GM19043 (cell line): ENCODE data around the gene ORM2.
"Not testable (repeated sequence)": the region's sequence is repeated elsewhere in the genome, so short reads cannot be mapped to it uniquely, and the experiment has no call there.

ENCODE experiments used
- ATAC-seq: cut with Tn5 transposase; IDR thresholded peaks from one replicate; pipeline ENCODE4 v1.9.1; 2021; ENCODE audit warnings: low read depth; ENCODE audit not compliant: unreplicated experiment

ORM2 gene

DNA sequence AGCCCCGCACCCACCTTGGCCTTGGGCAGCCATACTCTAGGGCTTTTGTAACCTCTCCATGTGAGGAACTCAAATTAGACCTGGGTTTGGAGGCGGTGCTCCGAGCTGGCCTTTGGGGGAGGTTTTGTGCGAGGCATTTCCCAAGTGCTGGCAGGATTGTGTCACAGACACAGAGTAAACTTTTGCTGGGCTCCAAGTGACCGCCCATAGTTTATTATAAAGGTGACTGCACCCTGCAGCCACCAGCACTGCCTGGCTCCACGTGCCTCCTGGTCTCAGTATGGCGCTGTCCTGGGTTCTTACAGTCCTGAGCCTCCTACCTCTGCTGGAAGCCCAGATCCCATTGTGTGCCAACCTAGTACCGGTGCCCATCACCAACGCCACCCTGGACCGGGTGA is at the start of gene ORM2:
TSS of gene ORM2 (plus strand) at position 245 of the 398 bp plus-strand sequence. CDS start at position 281, 36 bp downstream.
- not testable (repeated sequence) for ATAC-seq

- ATAC-seq, result no peak
Observed at GRCh38 chr9:114280636-114281472, 48.8 kb upstream of the ORM2 start.

DNA sequence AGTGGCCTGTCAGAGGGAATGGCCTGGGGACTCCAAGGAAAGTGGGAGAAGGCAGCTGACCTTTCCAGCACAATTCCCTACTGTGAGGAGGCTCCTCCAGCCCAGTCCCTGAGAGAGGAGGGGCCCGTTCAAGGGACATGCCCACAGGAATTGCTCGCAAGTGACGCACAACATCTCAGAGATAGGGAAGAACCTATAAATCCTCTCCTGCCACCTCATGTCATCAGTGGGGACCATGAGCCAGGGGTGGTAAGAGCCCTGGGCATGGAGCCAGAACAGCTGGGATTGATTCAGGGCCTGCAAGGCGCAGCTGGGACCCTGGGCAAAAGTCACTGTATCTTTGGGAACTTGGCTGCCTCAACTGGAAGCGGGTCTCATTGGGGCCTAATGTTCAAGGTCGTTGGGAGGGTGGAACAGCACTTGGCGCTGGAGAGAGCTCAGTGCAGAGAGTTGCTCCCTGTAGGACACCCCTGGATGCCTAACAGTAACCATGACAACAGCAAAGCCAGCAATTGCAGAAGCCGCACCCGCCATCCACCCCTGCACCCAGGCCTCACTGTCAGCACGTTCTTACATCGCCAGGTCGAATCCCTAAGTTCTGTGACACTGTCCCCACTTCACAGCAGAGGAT is 48.1 kb upstream of the ORM2 start:
- ATAC-seq, result no peak

- ATAC-seq, result no peak
Observed at GRCh38 chr9:114282104-114282485, 47.6 kb upstream of the ORM2 start.

DNA sequence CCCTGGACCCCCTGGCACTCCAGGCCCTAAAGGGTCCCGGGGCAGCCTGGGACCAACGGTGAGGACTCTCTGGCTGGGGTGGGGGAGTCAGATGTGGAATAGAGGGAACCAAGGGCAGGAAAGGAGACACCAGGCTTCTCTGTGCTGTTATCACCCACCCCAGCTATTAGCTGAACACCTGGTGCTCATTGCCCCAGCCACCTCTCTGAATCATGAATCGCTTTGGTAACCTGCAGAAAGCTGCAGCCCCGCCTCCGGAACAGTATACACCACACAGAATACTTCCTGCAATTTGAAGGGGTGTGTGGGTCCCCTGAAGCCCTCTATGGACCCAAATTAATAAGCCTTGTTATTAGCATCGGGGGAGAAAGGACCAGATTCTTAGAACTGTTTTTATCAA is 47.2 kb upstream of the ORM2 start:
- no peak for ATAC-seq

DNA sequence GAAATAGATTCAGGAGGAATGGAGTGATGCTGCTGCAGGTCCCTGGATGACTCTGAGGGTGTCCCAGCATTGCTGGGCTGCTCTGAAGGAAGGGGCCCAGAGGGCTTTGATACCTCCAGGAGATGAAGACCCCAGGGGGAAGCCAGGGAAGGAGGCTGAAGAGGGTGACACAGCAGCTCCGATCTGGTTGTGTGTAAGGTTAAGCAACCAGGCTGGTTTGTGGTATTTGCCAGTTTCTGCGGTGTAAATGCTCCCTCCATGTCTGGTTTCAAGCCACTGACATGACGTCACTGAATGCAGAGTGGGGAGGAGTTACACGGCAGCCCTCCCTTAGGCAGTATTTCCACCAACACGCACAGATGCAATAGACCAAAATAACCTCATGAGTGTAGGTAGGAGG is 46.7 kb upstream of the ORM2 start:
- ATAC-seq, result no peak

DNA sequence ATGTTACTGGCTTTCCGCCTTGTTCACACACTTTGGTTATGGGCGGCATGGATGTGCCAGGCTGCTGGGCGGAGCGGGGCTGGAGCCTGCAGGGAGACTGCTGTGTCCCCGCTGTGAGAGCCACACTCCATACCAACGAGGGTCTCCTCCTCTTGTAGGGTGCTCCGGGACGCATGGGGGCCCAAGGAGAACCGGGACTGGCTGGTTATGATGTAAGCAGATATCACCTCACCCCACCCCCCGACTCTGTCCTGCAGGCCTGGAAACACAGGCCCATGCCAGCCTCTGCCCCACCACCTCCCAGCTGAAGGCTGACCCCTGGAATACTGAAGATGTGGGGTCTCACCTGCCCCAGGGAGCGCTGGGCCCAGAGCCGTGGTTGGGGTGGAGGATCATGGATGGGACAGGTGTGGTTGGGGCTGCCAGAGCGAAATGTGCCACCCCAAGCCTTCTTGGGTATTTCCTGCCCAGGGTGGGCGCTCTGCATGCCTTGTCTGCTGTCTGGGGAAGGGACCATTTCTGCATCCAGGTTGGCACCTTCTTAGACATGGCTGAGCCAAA is 46.0 kb upstream of the ORM2 start:
- ATAC-seq, result no peak

GRCh38 chr9:114284316-114285060 is 45.2 kb upstream of the ORM2 start:
- no peak for ATAC-seq

DNA sequence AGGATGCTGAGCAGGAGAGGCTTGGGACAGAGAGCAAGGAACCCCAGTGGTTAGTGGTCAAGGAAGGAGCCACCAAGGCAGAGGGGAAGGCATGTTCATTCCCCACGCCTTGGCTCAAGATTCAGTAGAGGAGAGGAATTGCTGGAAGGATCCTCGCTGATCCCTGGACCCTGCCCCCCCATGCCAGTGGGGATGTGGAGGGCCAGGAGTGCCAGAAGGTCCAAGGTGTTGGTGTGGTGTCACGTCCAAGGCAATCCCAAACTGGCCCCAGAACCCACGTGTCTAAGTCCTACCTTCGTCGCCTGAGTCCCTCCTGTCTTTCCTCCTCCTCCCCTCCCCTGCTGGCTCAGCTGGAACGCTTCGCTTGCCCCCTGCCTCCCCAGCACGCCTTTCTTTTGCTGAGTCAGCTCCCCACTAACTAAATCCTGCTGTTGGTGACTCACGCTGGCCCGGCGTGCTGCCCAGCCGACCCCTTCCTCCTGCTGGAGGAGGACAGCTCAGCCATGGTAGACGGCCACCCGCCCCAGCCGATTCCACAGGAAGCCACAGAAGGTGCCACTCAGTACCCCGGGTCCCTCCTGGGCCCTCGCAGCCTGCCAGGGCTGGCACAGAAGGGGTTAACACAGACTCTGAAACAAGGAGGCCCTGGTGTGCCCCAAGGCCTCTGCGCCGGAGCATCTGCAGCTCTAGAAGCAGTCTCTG is 44.4 kb upstream of the ORM2 start:
- no peak for ATAC-seq

- no peak for ATAC-seq
Observed at GRCh38 chr9:114286146-114286679, 43.5 kb upstream of the ORM2 start.

- ATAC-seq, result no peak
Observed at GRCh38 chr9:114287001-114287762, 42.5 kb upstream of the ORM2 start.

DNA sequence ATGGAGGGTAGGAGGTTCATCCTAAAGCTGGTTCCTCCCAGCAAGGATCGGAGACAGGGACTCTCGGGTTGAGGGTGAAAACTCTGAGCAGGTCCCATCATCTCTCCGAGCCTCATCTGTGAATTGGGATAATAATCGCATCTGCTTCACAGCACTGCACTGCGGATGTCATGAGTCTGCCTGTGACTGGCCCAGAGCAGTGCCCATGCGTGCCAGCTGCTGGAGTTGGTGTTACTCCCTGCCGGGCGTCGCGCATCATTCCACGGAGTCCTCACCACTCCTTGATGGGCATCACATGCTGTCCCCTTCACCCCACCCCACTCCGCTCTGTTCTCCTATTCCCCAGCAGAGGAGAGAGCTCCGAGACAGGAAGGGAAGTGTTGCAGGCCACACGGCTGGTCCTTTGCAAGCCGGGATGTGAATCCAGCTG is 41.9 kb upstream of the ORM2 start:
- ATAC-seq, result no peak

DNA sequence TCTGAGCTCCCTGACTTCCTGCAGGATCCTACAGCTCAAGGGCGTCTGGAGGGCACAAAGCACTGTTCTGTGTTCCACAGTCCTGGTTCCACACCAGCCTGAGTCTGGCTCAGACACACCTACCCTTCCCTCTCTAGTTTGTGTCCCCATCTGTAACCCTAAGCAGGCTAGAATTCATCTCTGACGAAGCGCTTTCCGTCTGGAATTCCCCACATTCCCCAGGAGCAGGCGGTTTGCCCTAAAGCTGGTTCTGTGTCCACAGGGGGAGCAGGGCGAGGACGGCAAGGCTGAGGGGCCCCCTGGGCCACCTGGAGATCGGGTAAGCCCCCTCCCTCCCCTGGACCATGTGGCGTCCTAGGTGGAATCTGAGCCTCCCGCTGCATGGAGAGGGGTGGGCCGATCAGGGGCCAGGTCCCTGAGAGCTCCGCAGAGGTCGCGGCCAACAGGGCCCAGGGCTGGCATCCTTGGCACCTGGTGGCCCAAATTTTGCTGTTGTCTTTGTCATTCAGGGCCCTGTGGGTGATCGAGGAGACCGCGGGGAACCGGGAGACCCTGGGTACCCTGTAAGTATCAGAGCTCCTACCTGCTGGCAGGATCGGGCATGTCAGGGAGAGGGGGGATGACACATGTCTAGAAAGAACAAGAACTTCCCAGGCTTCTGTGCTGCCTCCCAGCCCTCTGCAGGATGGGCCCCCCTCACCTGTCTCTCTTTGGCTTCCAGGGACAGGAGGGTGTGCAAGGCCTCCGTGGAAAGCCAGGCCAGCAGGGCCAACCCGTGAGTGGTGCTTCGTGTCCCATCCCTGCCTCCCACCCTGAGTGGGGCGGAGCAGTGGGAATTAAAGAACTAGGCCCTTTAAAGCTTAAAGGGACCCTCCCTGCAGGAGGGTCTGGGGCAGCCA is 41.2 kb upstream of the ORM2 start:
- no peak for ATAC-seq

DNA sequence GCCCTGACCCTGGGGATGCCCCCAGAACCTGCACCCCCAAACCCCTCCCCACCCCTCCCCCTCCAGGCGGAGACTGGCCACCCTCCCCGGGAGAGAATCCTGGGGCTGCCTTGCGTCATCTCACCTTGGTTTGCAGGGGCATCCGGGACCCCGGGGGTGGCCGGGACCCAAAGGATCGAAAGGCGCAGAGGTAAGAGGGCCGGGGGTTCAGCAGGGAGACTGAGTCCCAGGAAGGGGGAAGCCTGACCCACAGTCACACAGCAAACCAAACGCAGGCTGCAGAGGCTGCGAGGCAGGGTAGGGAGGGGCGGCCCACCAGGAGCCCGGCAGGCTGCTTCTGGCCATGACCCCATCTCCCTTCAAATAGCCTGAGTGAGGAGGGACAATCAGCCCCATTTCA is 40.6 kb upstream of the ORM2 start:
- ATAC-seq, result no peak

DNA sequence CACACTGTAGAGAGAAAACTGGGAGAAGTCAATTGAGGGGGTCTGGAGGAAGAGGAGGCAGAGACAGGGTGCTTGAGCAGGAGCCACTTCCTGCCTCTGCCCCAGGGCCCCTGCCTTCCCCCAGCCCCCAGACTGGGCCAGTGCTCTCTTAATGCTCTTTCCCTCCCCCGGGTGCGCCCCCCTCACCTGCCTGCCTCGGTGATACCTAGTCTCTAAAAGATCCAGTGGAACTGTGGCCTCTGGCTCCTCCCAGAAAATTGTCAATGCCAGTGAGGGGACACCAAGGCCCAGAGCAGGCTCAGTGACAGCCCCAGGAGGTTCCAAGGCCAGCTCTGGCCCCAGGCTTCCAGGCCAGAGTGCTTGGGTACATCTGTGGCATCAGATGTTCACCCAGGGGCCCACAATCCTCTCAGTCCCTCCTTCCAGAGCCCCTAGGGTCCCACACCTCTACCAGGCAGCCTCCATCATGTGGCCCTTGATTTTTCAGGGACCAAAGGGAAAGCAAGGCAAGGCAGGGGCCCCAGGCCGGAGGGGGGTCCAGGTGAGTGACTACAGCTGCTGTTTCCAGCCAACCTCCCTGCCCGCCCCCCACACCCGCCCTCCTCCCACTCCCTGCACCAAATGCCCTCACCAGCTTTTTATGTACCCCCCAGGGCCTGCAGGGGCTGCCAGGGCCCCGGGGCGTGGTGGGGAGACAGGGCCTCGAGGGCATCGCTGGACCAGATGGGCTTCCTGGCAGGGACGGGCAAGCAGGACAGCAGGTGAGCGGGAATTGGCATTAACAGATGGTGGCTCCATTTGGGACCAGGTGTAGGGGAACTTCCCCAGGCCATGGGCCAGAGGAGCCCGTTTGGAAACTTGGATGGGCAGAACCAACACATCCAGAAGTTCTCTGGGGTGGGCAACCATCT is 39.8 kb upstream of the ORM2 start:
- no peak for ATAC-seq

DNA sequence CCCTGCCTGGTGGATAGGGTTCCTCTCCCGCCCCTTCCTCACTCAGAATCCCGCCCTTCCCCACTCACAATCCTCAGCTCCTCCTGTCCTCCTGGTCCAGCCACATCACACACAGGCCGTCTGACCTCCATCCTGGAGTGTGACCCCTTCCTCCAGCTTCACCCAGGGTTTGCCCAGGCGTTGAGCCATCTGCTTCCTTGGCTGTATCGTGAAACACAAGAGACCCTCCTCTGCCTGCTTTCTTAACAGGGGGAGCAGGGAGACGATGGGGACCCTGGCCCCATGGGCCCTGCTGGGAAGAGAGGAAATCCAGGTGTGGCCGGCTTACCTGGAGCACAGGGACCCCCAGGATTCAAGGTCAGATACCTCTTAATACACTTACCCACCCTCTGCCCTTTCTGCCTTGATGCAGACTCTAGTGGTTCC is 39.1 kb upstream of the ORM2 start:
- no peak for ATAC-seq

DNA sequence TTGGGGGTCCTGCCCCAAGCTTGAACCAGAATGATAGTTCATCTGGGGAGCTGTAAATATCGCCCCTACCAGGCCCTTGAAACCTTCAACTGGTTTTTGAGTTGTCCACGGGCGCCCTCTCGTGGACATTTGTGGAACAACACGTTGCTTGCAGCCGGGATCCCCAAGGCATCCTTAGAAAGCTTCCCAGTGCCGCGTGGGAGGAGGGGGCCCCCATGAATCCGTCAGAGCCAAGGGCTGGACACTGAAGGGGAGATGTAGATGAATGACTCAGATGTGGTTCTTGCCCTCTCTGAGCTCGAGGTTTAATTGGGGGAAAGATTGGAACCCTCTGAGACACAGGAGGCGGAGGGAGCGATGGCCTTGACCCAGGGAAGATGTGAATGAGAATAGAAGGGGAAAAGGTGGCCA is 38.6 kb upstream of the ORM2 start:
- ATAC-seq, result no peak
